ENCODE data around the gene ASAP2. TPM values are rescaled to one million over a fixed set of nuclear protein-coding genes. Genes with fewer than 3 reads are reported as not detected.

The ASAP2 gene
- total and polyA plus RNA-seq, 8 donors = 21.1 to 41.8 (median 35.1) TPM

DNA sequence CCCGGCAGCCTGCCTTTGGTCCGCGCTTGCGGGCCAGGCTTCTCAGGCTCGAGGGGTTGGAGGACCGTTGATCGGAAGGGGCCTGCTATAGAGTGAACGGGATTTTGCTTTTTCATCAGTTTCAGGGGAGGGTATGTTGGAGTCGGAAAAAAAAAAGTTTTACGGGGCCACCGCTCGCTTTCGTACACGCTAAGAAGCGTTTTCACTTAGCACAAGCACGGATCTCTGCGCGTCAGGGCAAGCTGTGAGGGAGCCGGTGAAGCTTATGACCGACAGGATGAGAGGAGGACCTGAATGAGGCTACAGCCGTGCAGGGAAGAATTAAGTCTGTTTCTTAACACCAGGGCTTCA is 217.3 kb downstream of the ASAP2 start:
- DNase-seq = no peak
- peak; percentile 14 for ATAC-seq
- peak overlapping the region; percentile 81 to 98 for H3K4me3 ChIP-seq
- H3K27ac ChIP-seq = peak overlapping the region; percentile 89 to 95
- peaks cover 12 to 26% of the 10 kb centered on the region in 2 donors for H3K4me1 ChIP-seq
- peaks cover 0 to 2% of the 10 kb centered on the region in 2 donors for H3K36me3 ChIP-seq
- no peaks in the 10 kb centered on the region for H3K27me3 ChIP-seq
- no peaks in the 10 kb centered on the region for H3K9me3 ChIP-seq
- TF ChIP-seq, protein P1, sequence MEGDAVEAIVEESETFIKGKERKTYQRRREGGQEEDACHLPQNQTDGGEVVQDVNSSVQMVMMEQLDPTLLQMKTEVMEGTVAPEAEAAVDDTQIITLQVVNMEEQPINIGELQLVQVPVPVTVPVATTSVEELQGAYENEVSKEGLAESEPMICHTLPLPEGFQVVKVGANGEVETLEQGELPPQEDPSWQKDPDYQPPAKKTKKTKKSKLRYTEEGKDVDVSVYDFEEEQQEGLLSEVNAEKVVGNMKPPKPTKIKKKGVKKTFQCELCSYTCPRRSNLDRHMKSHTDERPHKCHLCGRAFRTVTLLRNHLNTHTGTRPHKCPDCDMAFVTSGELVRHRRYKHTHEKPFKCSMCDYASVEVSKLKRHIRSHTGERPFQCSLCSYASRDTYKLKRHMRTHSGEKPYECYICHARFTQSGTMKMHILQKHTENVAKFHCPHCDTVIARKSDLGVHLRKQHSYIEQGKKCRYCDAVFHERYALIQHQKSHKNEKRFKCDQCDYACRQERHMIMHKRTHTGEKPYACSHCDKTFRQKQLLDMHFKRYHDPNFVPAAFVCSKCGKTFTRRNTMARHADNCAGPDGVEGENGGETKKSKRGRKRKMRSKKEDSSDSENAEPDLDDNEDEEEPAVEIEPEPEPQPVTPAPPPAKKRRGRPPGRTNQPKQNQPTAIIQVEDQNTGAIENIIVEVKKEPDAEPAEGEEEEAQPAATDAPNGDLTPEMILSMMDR (IDR thresholded peaks at IDR 0.05) = no peak
- intact Hi-C loops (cut with DNase I) = no loop called here

DNA sequence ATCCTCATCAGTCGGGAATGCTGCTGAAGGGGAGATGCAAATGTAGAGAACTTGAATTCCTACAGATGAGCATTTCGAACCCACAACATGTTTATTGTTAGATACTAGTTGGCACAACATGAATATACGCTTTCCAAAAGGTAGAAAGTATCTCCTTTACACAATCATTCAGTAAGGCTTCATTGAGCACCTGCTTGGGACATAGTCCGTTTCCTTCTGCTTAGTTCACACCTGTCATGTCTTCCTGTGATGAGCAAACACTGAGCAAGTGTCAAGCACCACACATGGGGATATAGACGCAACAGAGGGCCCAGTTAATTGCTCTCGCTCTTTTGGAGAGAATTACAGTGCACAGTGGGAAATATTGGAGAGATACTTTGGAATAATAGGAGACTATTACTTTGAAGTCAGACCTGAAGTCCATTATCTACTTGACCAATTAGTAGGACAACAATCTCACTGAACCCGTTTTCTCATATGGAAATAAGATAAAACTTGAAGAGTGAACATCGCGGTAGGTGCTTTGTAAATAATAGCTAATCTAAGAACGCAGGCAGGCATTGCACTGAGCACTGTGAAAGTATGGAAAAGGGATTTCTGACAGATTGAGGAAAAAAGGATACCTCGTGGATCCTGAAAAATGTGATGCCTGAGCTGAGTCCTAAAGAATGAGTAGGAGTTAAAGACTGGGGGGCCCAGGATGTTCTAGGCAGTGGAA is 218.0 kb downstream of the ASAP2 start:
- peak overlapping the region; percentile 81 to 98 for H3K4me3 ChIP-seq
- no peak for ATAC-seq
- H3K4me1 ChIP-seq = peaks cover 12 to 26% of the 10 kb centered on the region in 2 donors
- H3K9me3 ChIP-seq = no peaks in the 10 kb centered on the region
- TF ChIP-seq, protein P1 (IDR thresholded peaks at IDR 0.05) = no peak
- DNase-seq = no peak
- peak overlapping the region in 1 of 2 donors; percentile 95 for H3K27ac ChIP-seq
- no peaks in the 10 kb centered on the region for H3K27me3 ChIP-seq
- intact Hi-C loops (cut with DNase I) = no loop called here
- H3K36me3 ChIP-seq = peaks cover 0 to 9% of the 10 kb centered on the region in 2 donors

DNA sequence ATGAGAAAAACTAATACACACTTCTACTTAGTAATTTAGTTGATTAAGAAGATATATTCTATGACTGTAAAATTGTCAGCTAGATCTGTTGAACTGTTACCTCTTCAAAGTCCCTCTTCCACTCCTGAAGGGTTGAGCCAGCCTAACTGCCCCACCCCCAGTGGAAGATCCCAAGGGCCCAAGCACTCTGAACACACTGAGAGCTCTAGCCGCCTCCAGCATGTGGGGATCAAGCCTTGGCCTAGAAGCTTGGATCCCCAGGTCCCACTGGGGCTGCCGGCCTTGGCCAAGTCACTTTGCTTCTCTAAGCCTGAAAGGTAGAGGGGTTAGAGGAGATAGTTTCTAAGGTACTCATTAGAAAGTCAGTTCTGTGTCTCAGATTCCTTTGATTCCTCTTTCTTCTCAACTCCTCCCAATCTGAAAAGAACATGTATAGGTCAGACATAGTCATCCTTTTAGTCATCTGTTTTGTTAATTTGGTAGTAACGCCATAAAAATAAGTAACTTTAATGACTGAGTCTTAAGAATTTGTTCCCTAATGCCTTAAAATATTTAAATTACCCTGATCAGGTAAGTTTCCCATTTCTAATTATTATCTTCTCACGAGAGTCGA is 222.5 kb downstream of the ASAP2 start:
- ATAC-seq = no peak
- Histone ChIP-seq H3K27me3 (no peaks in the 10 kb centered on the region), H3K9me3 (no peaks in the 10 kb centered on the region), H3K36me3 (peaks cover 0 to 53% of the 10 kb centered on the region in 2 donors), H3K27ac (no peak overlapping the region), H3K4me3 (no peak overlapping the region), H3K4me1 (peaks cover 6 to 11% of the 10 kb centered on the region in 2 donors)
- DNase-seq = no peak
- TF ChIP-seq, protein P1 (IDR thresholded peaks at IDR 0.05) = no peak
- intact Hi-C loops (cut with DNase I) = no loop called here

DNA sequence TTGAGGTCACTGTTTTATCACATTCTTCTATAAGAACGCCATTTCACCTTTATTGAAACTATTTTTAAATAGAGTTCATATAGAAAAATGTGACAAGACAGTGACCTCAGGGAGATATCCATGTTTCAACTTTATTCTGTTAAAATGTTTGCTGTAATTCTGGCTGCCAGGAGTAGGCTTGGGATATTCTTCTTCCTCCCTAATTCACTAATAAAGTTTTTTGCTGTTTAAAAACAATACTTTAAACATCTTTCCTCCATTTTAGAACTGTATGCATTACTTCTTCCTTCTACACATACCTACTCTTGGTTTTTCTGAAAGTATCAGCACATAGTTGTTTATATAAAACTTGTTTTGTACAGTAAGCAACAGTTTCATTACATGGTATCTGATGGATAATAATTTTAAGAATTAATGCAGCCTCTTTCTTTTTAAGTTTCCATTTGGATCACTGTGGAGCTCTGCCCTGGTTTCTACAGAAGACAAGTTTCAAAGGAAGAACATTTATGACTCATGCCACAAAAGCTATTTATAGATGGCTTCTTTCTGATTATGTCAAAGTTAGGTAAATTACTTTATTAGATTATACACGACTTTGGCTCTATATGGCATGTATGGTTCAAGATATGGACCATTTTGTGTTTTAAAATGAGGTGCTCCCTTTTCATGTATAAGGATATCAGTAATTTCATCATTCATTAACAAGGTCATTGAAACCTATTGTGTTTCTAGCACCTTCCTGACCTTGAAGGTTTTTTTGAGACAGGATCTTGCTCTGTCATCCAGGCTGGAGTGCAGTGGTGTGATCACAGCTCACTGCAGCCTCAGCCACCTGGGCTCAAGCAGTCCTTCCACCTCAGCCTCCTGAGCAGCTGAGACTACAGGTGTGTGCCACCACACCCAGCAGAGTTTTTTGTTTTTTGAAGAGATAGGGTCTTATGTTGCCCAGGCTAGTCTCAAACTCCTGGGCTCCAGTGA is 224.0 kb downstream of the ASAP2 start:
- no peaks in the 10 kb centered on the region for H3K9me3 ChIP-seq
- DNase-seq (no peak), ATAC-seq (no peak)
- no peaks in the 10 kb centered on the region for H3K4me1 ChIP-seq
- TF ChIP-seq, protein P1 (IDR thresholded peaks at IDR 0.05) = no peak
- H3K4me3 ChIP-seq = no peak overlapping the region
- H3K27ac ChIP-seq = no peak overlapping the region
- intact Hi-C loops (cut with DNase I) = no loop called here
- no peaks in the 10 kb centered on the region for H3K27me3 ChIP-seq
- H3K36me3 ChIP-seq = peaks cover 0 to 65% of the 10 kb centered on the region in 2 donors

Measured in left lung (tissue), 10 donors.